Measurements from ENCODE around the gene TRPT1.
"Not testable (repeated sequence)": the region's sequence is repeated elsewhere in the genome, so short reads cannot be mapped to it uniquely, and the experiment has no call there.

TRPT1 gene

GRCh38 chr11:64258946-64259532 lies 33.1 kb upstream of the TRPT1 start:
- no peak for DNase-seq (ENCODE audit: low read depth)

GRCh38 chr11:64258356-64258755 lies 32.4 kb upstream of the TRPT1 start:
- no peak for DNase-seq (ENCODE audit: low read depth)

GRCh38 chr11:64256300-64256699 lies 30.3 kb upstream of the TRPT1 start:
- DNase-seq (ENCODE audit: low read depth): no peak

DNA sequence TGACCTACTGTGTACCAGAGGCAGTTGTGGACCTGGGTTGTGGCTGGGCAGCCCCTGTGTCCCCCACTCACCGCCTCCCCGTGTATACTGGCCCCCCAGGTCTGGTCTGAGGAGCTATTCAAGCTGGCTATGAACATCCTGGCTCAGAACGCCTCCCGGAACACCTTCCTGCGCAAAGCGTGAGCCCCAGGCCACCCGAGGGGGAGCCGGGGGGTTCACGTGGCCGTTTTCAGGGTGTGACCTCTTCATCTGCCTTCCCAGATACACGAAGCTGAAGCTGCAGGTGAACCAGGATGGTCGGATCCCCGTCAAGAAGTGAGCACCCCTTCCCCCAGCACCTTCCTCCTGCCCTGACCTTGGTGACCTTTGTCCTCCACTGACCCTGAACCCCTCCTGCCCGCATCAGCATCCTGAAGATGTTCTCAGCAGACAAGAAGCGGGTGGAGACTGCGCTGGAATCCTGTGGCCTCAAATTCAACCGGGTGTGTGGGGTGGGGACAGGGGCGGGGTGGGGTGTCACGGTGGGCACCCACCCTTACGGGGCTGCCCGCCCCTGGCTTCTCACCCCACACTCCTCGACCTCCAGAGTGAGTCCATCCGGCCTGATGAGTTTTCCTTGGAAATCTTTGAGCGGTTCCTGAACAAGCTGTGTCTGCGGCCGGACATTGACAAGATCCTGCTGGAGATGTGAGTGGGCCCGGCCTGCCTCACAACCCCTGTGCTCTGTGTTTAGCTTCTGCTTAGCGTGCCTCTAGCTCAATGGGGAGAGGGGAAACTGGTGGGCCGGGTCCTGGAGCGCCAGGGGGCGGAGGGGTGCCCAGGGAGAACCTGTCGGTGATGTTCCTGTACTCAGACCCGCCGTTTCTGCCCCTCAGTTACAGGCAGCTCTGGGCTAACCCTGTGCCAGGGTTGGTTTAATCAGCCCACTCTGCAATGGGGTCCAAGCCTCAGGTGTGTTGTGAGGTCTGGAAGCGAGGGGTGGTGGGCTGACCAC lies 29.4 kb upstream of the TRPT1 start:
- no peak for DNase-seq (ENCODE audit: low read depth)

- DNase-seq (ENCODE audit: low read depth): no peak
Observed at GRCh38 chr11:64254326-64254725, 28.3 kb upstream of the TRPT1 start.

- DNase-seq (ENCODE audit: low read depth): no peak
Observed at GRCh38 chr11:64253481-64253880, 27.5 kb upstream of the TRPT1 start.

- no peak for DNase-seq (ENCODE audit: low read depth)
Observed at GRCh38 chr11:64253043-64253442, 27.1 kb upstream of the TRPT1 start.

DNA sequence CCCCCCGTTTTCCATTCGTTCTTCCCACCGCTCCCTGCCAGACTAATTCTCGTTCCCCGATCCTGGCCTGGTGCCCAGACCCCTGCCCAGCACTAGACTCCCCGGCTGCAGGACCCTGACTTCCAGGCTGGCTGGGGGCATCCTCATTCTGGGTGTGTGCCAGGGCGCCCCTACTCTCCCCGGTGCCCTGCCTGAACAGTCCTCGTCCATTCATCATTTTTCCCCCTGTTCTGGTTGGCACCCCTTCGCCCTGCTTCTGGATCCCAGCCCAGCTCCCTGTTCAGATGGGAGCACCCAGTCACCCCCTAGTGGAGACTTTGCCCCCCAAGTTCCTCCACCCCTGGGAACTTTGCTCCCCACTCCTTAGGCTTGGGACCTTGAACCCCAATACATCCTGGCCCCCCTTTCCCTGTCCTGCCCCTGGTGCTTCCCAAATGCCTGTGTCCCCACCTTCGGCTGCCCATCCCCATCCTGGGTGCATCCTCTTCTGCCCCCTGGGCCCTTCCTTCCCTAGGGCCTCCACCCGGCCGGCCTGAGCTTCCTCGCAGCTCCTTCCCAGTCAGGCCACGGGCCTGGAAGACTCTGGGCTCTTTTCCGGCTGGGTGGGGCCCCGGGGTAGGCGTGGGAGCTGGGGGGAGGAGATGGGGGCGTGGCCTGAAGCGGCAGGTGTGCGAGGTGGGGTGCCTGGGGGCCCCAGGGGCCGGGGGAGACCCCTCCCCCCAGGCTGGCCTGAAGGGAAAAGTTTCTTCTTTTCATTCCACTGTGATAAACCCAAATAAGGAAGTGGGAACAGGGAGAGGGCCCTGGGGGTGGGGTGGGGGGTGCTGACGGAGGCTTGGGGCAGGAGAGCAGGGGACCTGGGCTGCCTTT lies 26.3 kb upstream of the TRPT1 start:
- no peak for DNase-seq (ENCODE audit: low read depth)

DNA sequence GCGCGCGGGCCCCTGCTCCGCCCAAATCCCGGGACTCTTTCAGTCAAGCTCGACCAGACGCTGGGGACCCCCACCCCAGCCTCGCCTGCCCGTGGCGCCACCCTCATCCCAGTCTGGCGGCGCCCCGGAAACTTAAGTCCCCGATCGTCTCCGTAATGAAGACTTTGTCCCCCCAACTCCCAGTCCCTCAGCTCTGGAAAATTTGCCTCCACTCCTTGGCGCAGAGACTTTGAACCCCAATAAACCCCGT lies 25.7 kb upstream of the TRPT1 start:
- DNase-seq (ENCODE audit: low read depth): no peak

DNA sequence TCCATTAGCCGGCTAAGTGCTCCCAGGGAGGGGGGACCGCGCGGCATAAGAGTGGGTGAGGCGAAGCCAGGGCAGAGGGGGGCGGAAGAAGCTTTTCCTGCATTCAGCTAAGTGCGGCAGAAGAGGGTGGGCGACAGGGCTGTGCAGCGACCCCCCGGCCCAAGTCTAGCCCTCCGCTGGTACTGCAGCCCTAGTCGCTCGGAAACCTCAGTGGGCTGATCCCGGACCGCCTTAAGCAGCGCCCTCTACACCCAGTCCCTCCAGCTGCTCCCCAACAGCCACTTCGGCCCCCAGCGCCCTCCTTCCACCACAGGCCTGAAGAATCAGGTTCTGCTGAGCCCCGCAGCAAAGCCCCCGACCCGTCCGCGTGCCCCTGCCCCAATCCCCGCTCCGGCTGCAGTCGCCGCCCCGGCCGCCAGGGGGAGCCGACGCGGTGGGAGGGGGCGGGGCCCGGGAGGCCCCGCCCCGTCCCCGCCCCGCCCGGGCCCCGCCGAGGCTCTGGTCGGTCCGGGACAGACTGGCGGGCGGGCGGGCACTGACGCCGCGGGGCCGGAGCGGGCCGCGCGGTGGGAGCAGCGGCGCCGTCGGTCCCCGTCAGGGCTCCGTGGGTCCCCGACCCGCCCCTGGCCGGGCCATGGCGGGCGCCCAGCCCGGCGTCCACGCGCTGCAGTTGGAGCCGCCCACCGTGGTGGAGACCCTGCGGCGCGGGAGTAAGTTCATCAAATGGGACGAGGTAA lies 25.2 kb upstream of the TRPT1 start, which contains the start of gene PLCB3:
Gene PLCB3 (plus strand): TSS at position 515 of the 737 bp plus-strand sequence. CDS start 120 bp downstream, at position 635.
- peak; percentile 70 for DNase-seq (ENCODE audit: low read depth)

DNA sequence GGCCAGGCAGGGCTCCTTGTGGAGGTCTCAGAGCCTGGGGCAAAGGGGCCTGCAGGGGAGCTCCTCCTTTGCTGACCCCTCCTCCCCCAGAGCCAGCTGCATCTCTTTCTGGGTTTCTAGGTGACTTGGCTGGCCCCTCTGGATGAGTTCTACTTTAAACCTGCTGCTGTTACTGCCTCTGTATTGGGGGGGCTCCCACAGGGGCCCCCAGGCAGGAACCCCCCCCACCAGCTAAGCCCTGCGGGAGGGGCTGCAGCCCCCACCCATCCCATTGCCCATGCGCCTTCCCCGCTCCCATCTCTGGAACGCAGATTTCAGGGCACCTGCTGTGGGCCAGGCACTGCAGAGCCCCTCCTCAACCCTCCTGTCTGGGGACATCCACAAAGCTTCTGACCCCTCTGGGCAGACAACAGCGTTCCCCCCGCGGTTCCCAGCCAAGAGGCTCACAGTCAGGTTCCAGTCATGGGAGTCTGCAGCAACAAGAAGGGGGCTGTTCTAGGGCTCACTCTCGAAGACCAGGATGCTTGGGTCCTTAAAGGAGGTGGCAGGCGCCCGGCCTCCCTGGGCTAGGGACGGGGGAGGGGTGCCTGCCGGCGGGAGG lies 24.5 kb upstream of the TRPT1 start:
- no peak for DNase-seq (ENCODE audit: low read depth)

GRCh38 chr11:64249563-64250414 lies 23.8 kb upstream of the TRPT1 start:
- DNase-seq (ENCODE audit: low read depth): no peak

DNA sequence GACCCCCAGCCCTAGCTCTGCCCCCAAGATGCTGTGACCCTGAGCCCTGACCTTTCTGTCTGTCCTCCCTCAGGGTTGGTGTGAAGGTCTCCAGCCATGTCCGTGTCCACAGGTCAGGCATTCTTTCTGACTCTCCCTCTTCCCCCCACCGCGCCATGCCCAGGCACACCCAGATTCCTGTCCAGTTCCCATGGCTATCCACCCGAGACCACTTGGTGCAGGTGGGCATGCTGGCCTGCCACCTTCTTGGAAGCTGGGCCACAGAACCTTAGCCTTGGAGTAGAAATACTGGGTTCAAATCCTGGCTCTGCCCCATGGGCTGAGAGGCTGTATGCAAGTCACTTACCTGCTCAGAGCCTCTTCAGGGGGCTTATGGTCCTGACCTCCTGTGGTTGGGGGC lies 23.1 kb upstream of the TRPT1 start:
- DNase-seq (ENCODE audit: low read depth): no peak

DNA sequence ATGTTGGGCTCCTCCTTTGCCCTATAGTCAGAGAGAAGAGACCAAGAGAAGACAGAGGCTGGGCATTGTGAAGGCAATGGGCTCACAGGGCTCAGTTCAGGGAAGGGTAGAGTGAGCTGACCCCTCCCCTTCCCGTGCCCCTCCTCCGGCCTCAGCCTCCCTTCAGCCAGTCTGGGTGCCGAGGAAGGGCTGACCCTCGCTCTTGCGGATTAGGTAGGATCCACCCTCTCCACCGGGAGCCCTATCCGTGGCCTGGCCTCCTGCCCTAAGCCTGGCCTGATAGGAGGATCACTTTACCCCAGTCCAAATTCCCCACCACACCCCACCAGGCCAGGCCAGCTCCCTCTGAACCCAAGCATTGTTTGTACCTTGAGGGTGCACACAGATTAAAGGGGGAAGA lies 22.6 kb upstream of the TRPT1 start:
- DNase-seq (ENCODE audit: low read depth): no peak

- no peak for DNase-seq (ENCODE audit: low read depth)
Observed at GRCh38 chr11:64247729-64248531, 21.9 kb upstream of the TRPT1 start.

- DNase-seq (ENCODE audit: low read depth): peak; percentile 82
Observed at GRCh38 chr11:64246871-64247728, 21.1 kb upstream of the TRPT1 start, which contains the start of gene PPP1R14B. Gene PPP1R14B (minus strand): TSS chr11:64246943. CDS start chr11:64246673, 270 bp downstream.

GRCh38 chr11:64246621-64246870 lies 20.6 kb upstream of the TRPT1 start:
- not testable (repeated sequence) for DNase-seq (ENCODE audit: low read depth)

- peak; percentile 76 for DNase-seq (ENCODE audit: low read depth)
Observed at GRCh38 chr11:64245797-64246620, 20.0 kb upstream of the TRPT1 start.
